ENCODE measurements around the gene GSG1L.

GSG1L gene

GRCh38 chr16:27932542-27933135 lies 130.9 kb downstream of the GSG1L start:
- no peak for DNase-seq

- no peak for DNase-seq
Observed at GRCh38 chr16:27929818-27930217, 133.7 kb downstream of the GSG1L start.

GRCh38 chr16:27928542-27928941 lies 135.0 kb downstream of the GSG1L start:
- no peak for DNase-seq

GRCh38 chr16:27927266-27927901 lies 136.1 kb downstream of the GSG1L start:
- no peak for DNase-seq

GRCh38 chr16:27925612-27926011 lies 137.9 kb downstream of the GSG1L start:
- no peak for DNase-seq

GRCh38 chr16:27924411-27925118 lies 138.9 kb downstream of the GSG1L start:
- DNase-seq = no peak

- no peak for DNase-seq
Observed at GRCh38 chr16:27923751-27924150, 139.8 kb downstream of the GSG1L start.

- no peak for DNase-seq
Observed at GRCh38 chr16:27922433-27922832, 141.1 kb downstream of the GSG1L start.

- DNase-seq = no peak
Observed at GRCh38 chr16:27921134-27921533, 142.4 kb downstream of the GSG1L start.

GRCh38 chr16:27920391-27920891 lies 143.1 kb downstream of the GSG1L start:
- DNase-seq = no peak

GRCh38 chr16:27918755-27919154 lies 144.8 kb downstream of the GSG1L start:
- no peak for DNase-seq

- no peak for DNase-seq
Observed at GRCh38 chr16:27917949-27918348, 145.6 kb downstream of the GSG1L start.

- no peak for DNase-seq
Observed at GRCh38 chr16:27911486-27911885, 152.0 kb downstream of the GSG1L start.

GRCh38 chr16:27907457-27907972 lies 156.0 kb downstream of the GSG1L start:
- DNase-seq = no peak

- DNase-seq = no peak
Observed at GRCh38 chr16:27906883-27907282, 156.6 kb downstream of the GSG1L start.

- no peak for DNase-seq
Observed at GRCh38 chr16:27903046-27903655, 160.4 kb downstream of the GSG1L start.

GRCh38 chr16:27902551-27902950 lies 161.0 kb downstream of the GSG1L start:
- no peak for DNase-seq

- DNase-seq = no peak
Observed at GRCh38 chr16:27901956-27902355, 161.6 kb downstream of the GSG1L start.

- no peak for DNase-seq
Observed at GRCh38 chr16:27899736-27900135, 163.8 kb downstream of the GSG1L start.

- DNase-seq = no peak
Observed at GRCh38 chr16:27894386-27894785, 169.1 kb downstream of the GSG1L start.

GRCh38 chr16:27892879-27893278 lies 170.6 kb downstream of the GSG1L start:
- no peak for DNase-seq

GRCh38 chr16:27890866-27891265 lies 172.6 kb downstream of the GSG1L start:
- no peak for DNase-seq

GRCh38 chr16:27890006-27890405 lies 173.5 kb downstream of the GSG1L start:
- DNase-seq = no peak

All from stimulated activated CD4-positive, alpha-beta T cell treated with anti-CD3 and anti-CD28 coated beads, Interleukin-12 subunit alpha, Interleukin-12 subunit beta, amount 100 ng/mL, for 4 hours (primary cell).